ENCODE measurements around the gene C17orf50.

The C17orf50 gene

GRCh38 chr17:35760587-35760986 is at the start of gene C17orf50:
Gene C17orf50, plus strand, starts transcription at chr17:35760887. Its CDS starts 55 bp downstream, at chr17:35760942.
- intact Hi-C loops (cut with DNase I): no loop called here
- no peak for DNase-seq

GRCh38 chr17:35710950-35711349 is 49.7 kb upstream of the C17orf50 start:
- intact Hi-C loops (cut with DNase I): no loop called here
- no peak for DNase-seq

GRCh38 chr17:35713069-35713728 is 47.5 kb upstream of the C17orf50 start:
- intact Hi-C loops (cut with DNase I): no loop called here
- no peak for DNase-seq

- intact Hi-C loops (cut with DNase I): no loop called here
- no peak for DNase-seq
These were observed 45.7 kb upstream of the C17orf50 start for GRCh38 chr17:35714988-35715387.

GRCh38 chr17:35715416-35715815 is 45.3 kb upstream of the C17orf50 start:
- intact Hi-C loops (cut with DNase I): no loop called here
- DNase-seq: peak in 26 of 42 donors; percentile 10 to 84 (median 44)

GRCh38 chr17:35716173-35716572 is 44.5 kb upstream of the C17orf50 start:
- no peak for DNase-seq
- intact Hi-C loops (cut with DNase I): no loop called here

GRCh38 chr17:35716897-35717465 is 43.7 kb upstream of the C17orf50 start:
- intact Hi-C loops (cut with DNase I): no loop called here
- no peak for DNase-seq

- intact Hi-C loops (cut with DNase I): no loop called here
- no peak for DNase-seq
These were observed 43.2 kb upstream of the C17orf50 start for GRCh38 chr17:35717475-35717874.

GRCh38 chr17:35723735-35724134 is 37.0 kb upstream of the C17orf50 start:
- intact Hi-C loops (cut with DNase I): no loop called here
- DNase-seq: no peak

- DNase-seq: no peak
- intact Hi-C loops (cut with DNase I): no loop called here
These were observed 35.6 kb upstream of the C17orf50 start for GRCh38 chr17:35725058-35725457.

GRCh38 chr17:35725802-35726126 is 34.9 kb upstream of the C17orf50 start:
- peak in 1 of 42 donors; percentile 10 for DNase-seq
- intact Hi-C loops (cut with DNase I): no loop called here

GRCh38 chr17:35726127-35726952 is 34.3 kb upstream of the C17orf50 start:
- intact Hi-C loops (cut with DNase I): no loop called here
- DNase-seq: peak in 2 of 42 donors; percentile 48 to 51

GRCh38 chr17:35726953-35727460 is 33.7 kb upstream of the C17orf50 start:
- intact Hi-C loops (cut with DNase I): no loop called here
- DNase-seq: peak in 1 of 42 donors; percentile 12

GRCh38 chr17:35727635-35728034 is 33.1 kb upstream of the C17orf50 start:
- intact Hi-C loops (cut with DNase I): no loop called here
- peak in 2 of 42 donors; percentile 19 to 22 for DNase-seq

- intact Hi-C loops (cut with DNase I): no loop called here
- peak in 3 of 42 donors; percentile 13 to 39 (median 27) for DNase-seq
These were observed 32.1 kb upstream of the C17orf50 start for GRCh38 chr17:35728551-35728950.

GRCh38 chr17:35729405-35729833 is 31.3 kb upstream of the C17orf50 start:
- DNase-seq: peak in 2 of 42 donors; percentile 21 to 25
- intact Hi-C loops (cut with DNase I): no loop called here

- peak in 3 of 42 donors; percentile 11 to 29 (median 12) for DNase-seq
- intact Hi-C loops (cut with DNase I): no loop called here
These were observed 30.2 kb upstream of the C17orf50 start for GRCh38 chr17:35730400-35731005.

- intact Hi-C loops (cut with DNase I): no loop called here
- DNase-seq: peak; percentile 57 to 92 (median 82)
These were observed 29.3 kb upstream of the C17orf50 start, which contains the start of gene RASL10B for GRCh38 chr17:35731239-35731916. Gene RASL10B, plus strand, starts transcription at chr17:35731639. Its CDS starts 3,546 bp downstream, at chr17:35735185.

All from head of caudate nucleus (tissue), 42 donors.